Vagina (tissue), 2 donors: ENCODE data around the gene SMIM43. TPM values are rescaled to one million over a fixed set of nuclear protein-coding genes. Genes with fewer than 3 reads are reported as not detected.
A peak's percentile ranks its signal among the peaks of the same experiment; 100 is the strongest.

Experiments used
- DNase-seq, 2 donors: peaks; one replicate each; pipeline ENCODE4 v3.0.0-alpha.2; 2017; ENCODE audit errors: extremely low spot score in 2 of 2
- H3K27ac ChIP-seq: fragments of 200-600 bp; sonication (generic); one replicate; pipeline ENCODE4 v1.5.1; 2019
- H3K27me3 ChIP-seq: fragments of 200-600 bp; sonication (generic); one replicate; pipeline ENCODE4 v1.5.1; 2019
- H3K36me3 ChIP-seq, 2 donors: fragments of 200-600 bp; sonication (generic); one replicate each; pipeline ENCODE4 v1.5.1; 2017 to 2019
- H3K4me1 ChIP-seq: fragments of 200-600 bp; sonication (generic); one replicate; pipeline ENCODE4 v1.5.1; 2019
- H3K4me3 ChIP-seq, 2 donors: fragments of 200-600 bp; sonication (generic); 1 replicate in 1 of 2; 2 replicates in 1 of 2; pipeline ENCODE4 v1.5.1; 2016 to 2019
- H3K9me3 ChIP-seq: fragments of 200-600 bp; sonication (generic); one replicate; pipeline ENCODE4 v1.5.1; 2019
- POLR2A ChIP-seq, 2 donors: fragments of 450-650 bp; IDR thresholded peaks; one replicate each; pipeline ENCODE4 v1.6.1; 2017; ENCODE audit warnings: antibody characterized with exemption in 2 of 2, mild to moderate bottlenecking in 2 of 2, moderate library complexity in 2 of 2
- POLR2AphosphoS5 ChIP-seq, 2 donors: sonication (generic); formaldehyde crosslinking; IDR thresholded peaks; one replicate each; pipeline ENCODE4 v1.9.0; 2017; ENCODE audit warnings: antibody characterized with exemption in 2 of 2, mild to moderate bottlenecking in 2 of 2, low read depth in 1 of 2; ENCODE audit not compliant: insufficient read depth in 1 of 2
- intact Hi-C: fragments of 100-400 bp; cut with DNase I; formaldehyde crosslinking; loops from one replicate; pipeline ENCODE4 v1.15.1; 2023
- total RNA-seq: library from RNA; depleted of rRNA; stranded (reverse); fragments of >200 nt; gene quantifications from one replicate; pipeline ENCODE4 v1.2.3, GENCODE V29; 2016
- TF ChIP-seq, protein P1 (sequence below), 3 experiments: fragments of 450-650 bp in 2 of 3; fragments of 200-600 bp in 1 of 3; sonication (generic) in 1 of 3; IDR thresholded peaks; one replicate each; pipeline ENCODE4 v1.5.1; 2017 to 2019; ENCODE audit warnings: antibody characterized with exemption in 3 of 3, mild to moderate bottlenecking in 2 of 3, moderate library complexity in 2 of 3

SMIM43 gene
- total RNA-seq, result not detected

DNA sequence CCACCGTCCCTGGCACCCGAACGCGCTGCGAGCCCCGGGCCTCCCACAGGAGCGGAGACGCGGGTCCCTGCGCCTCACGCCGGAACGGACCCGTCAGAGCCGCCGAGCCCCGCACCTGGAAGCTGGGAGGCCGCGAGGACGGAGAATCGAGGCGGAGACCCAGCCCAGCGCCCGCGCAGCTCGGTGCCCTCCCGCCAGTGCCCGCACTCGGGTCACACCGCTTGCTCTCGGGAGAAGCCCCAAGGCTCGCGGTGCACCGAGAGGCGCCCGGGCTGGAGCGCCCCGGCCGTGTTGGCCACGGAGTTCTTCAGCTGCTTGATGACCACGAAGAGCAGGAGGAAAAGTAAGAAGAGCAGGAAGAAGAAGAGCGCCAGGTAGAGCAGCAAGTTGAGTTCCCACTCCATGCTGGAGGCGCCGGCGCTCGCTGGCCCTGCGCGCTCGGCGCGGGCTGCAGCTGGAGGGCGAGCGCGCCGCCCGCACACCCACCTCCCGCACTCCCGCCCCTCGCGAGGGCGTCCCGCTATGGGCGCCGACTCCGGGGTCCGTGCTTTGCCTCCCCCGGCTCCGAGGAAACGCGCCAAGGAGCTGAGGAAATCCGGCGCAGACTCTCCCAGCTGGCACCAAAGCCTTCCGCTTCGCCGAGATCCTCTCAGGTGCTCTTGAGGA, at the start of gene SMIM43:
Gene SMIM43 (minus strand): TSS at position 463 of the 666 bp plus-strand sequence. CDS start 59 bp downstream, at position 404.
- intact Hi-C loops, result no loop called here
- Histone ChIP-seq H3K4me1 (peaks cover 13% of the 10 kb centered on the region), H3K27ac (no peak within 1 kb of the TSS), H3K36me3 (no peaks in the 10 kb centered on the region), H3K9me3 (no peaks in the 10 kb centered on the region), H3K27me3 (no peaks in the 10 kb centered on the region), H3K4me3 (peak within 1 kb of the TSS in 1 of 2 donors; percentile 23)
- no peak for DNase-seq
- TF ChIP-seq POLR2A (IDR thresholded peaks at IDR 0.05) (no peak), POLR2AphosphoS5 (IDR thresholded peaks at IDR 0.05; ENCODE audit: insufficient read depth in 1 of 2, low read depth in 1 of 2) (no peak)
- TF ChIP-seq, protein P1, sequence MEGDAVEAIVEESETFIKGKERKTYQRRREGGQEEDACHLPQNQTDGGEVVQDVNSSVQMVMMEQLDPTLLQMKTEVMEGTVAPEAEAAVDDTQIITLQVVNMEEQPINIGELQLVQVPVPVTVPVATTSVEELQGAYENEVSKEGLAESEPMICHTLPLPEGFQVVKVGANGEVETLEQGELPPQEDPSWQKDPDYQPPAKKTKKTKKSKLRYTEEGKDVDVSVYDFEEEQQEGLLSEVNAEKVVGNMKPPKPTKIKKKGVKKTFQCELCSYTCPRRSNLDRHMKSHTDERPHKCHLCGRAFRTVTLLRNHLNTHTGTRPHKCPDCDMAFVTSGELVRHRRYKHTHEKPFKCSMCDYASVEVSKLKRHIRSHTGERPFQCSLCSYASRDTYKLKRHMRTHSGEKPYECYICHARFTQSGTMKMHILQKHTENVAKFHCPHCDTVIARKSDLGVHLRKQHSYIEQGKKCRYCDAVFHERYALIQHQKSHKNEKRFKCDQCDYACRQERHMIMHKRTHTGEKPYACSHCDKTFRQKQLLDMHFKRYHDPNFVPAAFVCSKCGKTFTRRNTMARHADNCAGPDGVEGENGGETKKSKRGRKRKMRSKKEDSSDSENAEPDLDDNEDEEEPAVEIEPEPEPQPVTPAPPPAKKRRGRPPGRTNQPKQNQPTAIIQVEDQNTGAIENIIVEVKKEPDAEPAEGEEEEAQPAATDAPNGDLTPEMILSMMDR (IDR thresholded peaks at IDR 0.05), result no peak

DNA sequence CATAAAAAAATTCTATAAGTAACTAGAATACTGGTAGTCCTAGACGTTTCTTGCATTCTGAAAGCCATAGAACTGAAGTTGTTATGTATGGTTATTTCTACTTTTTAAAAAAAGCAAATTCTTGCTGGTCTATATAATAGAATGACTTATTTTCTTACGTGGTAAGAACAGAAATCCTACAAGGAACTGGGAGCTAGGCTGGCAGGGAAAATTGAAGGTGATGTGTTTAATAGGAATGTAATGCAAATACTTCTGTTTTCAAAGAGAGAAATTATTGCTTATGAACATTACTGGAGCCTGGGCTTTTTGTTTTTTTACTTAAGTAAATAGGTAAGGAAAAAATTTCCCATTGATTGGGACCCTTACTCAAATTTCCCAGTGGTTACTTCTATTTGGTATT, 49.8 kb upstream of the SMIM43 start:
- no peaks in the 10 kb centered on the region for H3K9me3 ChIP-seq
- TF ChIP-seq, protein P1 (IDR thresholded peaks at IDR 0.05), result no peak
- TF ChIP-seq POLR2A (IDR thresholded peaks at IDR 0.05), result no peak
- no peak for TF ChIP-seq POLR2AphosphoS5 (IDR thresholded peaks at IDR 0.05; ENCODE audit: insufficient read depth in 1 of 2, low read depth in 1 of 2)
- no peaks in the 10 kb centered on the region for H3K27me3 ChIP-seq
- no peaks in the 10 kb centered on the region for H3K4me1 ChIP-seq
- H3K27ac ChIP-seq, result no peak overlapping the region
- peaks cover 0 to 56% of the 10 kb centered on the region in 2 donors for H3K36me3 ChIP-seq
- no peak for DNase-seq
- no peak overlapping the region for H3K4me3 ChIP-seq
- intact Hi-C loops, result no loop called here

DNA sequence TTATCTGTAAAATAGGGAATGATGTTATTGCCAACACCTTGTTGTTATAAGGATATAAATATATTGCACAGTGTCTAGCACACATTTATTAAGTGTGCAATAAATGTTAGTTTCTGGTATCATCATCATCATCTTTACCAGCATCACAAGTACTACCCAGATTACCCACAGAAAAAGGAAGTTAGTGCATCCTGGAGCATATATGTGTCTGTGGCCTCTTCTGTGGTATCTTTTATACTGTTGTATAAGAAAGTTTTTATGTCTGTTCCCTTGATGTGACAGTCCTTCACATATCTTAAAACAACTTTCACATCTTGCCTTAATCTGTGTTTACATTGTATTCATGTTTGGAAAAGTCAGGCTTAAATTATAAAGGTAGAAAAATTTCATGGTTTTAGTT, 46.2 kb upstream of the SMIM43 start:
- no peaks in the 10 kb centered on the region for H3K4me1 ChIP-seq
- no peaks in the 10 kb centered on the region for H3K27me3 ChIP-seq
- no peak for DNase-seq
- no peak overlapping the region for H3K27ac ChIP-seq
- intact Hi-C loops, result no loop called here
- no peaks in the 10 kb centered on the region for H3K9me3 ChIP-seq
- no peak overlapping the region for H3K4me3 ChIP-seq
- peaks cover 0 to 81% of the 10 kb centered on the region in 2 donors for H3K36me3 ChIP-seq
- TF ChIP-seq POLR2AphosphoS5 (IDR thresholded peaks at IDR 0.05; ENCODE audit: insufficient read depth in 1 of 2, low read depth in 1 of 2) (no peak), POLR2A (IDR thresholded peaks at IDR 0.05) (no peak)
- TF ChIP-seq, protein P1 (IDR thresholded peaks at IDR 0.05), result no peak

DNA sequence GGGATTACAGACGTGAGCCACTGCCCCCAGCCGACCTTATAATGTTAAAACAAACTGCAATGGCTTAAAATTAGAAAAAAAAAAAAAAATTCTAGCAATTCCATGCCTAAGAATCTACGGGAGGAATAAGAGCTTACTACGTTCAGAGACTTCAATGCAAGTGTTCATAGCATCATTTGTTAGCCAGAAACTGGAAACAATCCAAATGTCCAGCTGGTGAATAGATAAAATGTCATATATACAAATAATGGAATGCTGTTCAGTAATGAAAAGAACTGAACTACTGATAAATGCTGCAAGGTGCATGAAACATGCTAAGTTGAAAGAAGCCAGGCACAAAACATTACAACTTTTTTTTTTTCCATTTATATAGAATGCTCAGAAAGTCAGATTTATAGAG, 41.4 kb upstream of the SMIM43 start:
- peaks cover 0 to 63% of the 10 kb centered on the region in 2 donors for H3K36me3 ChIP-seq
- DNase-seq, result no peak

More for the DNA sequence above, 41.4 kb upstream of the SMIM43 start:
- no peaks in the 10 kb centered on the region for H3K9me3 ChIP-seq
- TF ChIP-seq POLR2A (IDR thresholded peaks at IDR 0.05) (no peak), POLR2AphosphoS5 (IDR thresholded peaks at IDR 0.05; ENCODE audit: insufficient read depth in 1 of 2, low read depth in 1 of 2) (no peak)
- TF ChIP-seq, protein P1 (IDR thresholded peaks at IDR 0.05), result no peak
- peaks cover 12% of the 10 kb centered on the region for H3K4me1 ChIP-seq
- H3K27me3 ChIP-seq, result no peaks in the 10 kb centered on the region
- intact Hi-C loops, result loop anchor here (10.0 kb wide), 1 partner anchor 92 kb away; no protein-coding TSS in a partner anchor
- H3K4me3 ChIP-seq, result no peak overlapping the region
- H3K27ac ChIP-seq, result no peak overlapping the region
